Gastrocnemius medialis (tissue), 4 donors: ENCODE results near the gene STIM1.

Source experiments
- CTCF ChIP-seq, 5 experiments: fragments of 450-650 bp in 3 of 5; fragments of 200-600 bp in 2 of 5; sonication (generic) in 2 of 5; IDR thresholded peaks in 4 of 5; conservative IDR thresholded peaks in 1 of 5; 1 replicate in 4 of 5; 2 replicates in 1 of 5; pipeline ENCODE4 v1.5.1; 2016 to 2019; ENCODE audit warnings: antibody characterized with exemption in 5 of 5, mild to moderate bottlenecking in 3 of 5, moderate library complexity in 3 of 5
- POLR2A ChIP-seq, 2 donors: fragments of 450-650 bp; IDR thresholded peaks; one replicate each; pipeline ENCODE4 v1.6.1; 2017; ENCODE audit warnings: antibody characterized with exemption in 2 of 2, mild to moderate bottlenecking in 2 of 2, moderate library complexity in 2 of 2

- TF ChIP-seq CTCF (IDR thresholded peaks at IDR 0.05 in 4 of 5, conservative IDR thresholded peaks at IDR 0.05 in 1 of 5), result no peak
- TF ChIP-seq POLR2A (IDR thresholded peaks at IDR 0.05), result no peak
Measured at GRCh38 chr11:3830730-3831129, 24.7 kb upstream of the STIM1 start.
